Endothelial cell of umbilical vein (primary cell): ENCODE results near the gene KLHL34. TPM values are rescaled to one million over a fixed set of nuclear protein-coding genes. Genes with fewer than 3 reads are reported as not detected.

Experiments
- BruUV-seq: library from RNA; stranded (reverse); fragments of 400-500 nt; replicated peaks from 2 replicates; lab custom pipeline; 2021; lab: Mats Ljungman, UMichigan
- CTCF ChIA-PET: fragments of 300-600, 350-600 bp; sonication (Branson Sonifier 250); formaldehyde crosslinking; loops from one replicate; lab custom pipeline; 2021; ENCODE audit warnings: antibody characterized with exemption, inconsistent platforms; lab: Charles Lee
- POLR2A ChIA-PET: fragments of 300-600, 350-600 bp; sonication (Branson Sonifier 250); formaldehyde crosslinking; loops from one replicate; lab custom pipeline; 2021; ENCODE audit warnings: antibody characterized with exemption, inconsistent platforms; lab: Charles Lee
- DNase-seq: peaks from one replicate; pipeline ENCODE4 v3.0.0-alpha.2; 2011; ENCODE audit warnings: low read depth, low spot score
- FAIRE-seq: peaks from 2 replicates; lab custom pipeline; 2011; peaks lifted over from hg19 to GRCh38; lab: Jason Lieb, UNC
- H2AFZ ChIP-seq: 2 replicates; pipeline ENCODE4 v1.6.0; 2012; ENCODE audit warnings: low read depth, low read length, control low read depth, inconsistent platforms
- H3K27ac ChIP-seq: 2 replicates; pipeline ENCODE4 v1.5.1; 2011; ENCODE audit warnings: low read depth, mild to moderate bottlenecking, control low read depth, low read length, moderate library complexity; ENCODE audit not compliant: insufficient read depth
- H3K27me3 ChIP-seq, 2 experiments: 2 replicates each; pipeline versions ENCODE4 v1.6.0 to v1.6.1; 2011; ENCODE audit warnings: low read length in 2 of 2, mixed read lengths in 1 of 2; ENCODE audit not compliant: control insufficient read depth in 2 of 2, insufficient read depth in 2 of 2
- H3K36me3 ChIP-seq, 2 experiments: 2 replicates in 1 of 2; 3 replicates in 1 of 2; pipeline ENCODE4 v1.5.1; 2011; ENCODE audit warnings: low read length in 2 of 2, mild to moderate bottlenecking in 1 of 2, moderate library complexity in 1 of 2; ENCODE audit not compliant: control insufficient read depth in 2 of 2, insufficient read depth in 2 of 2; ENCODE audit errors: extremely low read depth in 1 of 2
- H3K4me1 ChIP-seq: 3 replicates; pipeline ENCODE4 v1.5.1; 2011; ENCODE audit warnings: mild to moderate bottlenecking, low read length; ENCODE audit not compliant: control insufficient read depth, insufficient read depth; ENCODE audit errors: extremely low read depth
- H3K4me2 ChIP-seq: 2 replicates; pipeline ENCODE4 v1.6.1; 2011; ENCODE audit warnings: low read length, control low read depth, mixed read lengths; ENCODE audit not compliant: insufficient read depth
- H3K4me3 ChIP-seq, 3 experiments: fragments of 200-600 bp in 1 of 3; sonication (generic), shearing (Covaris generic) in 1 of 3; replicated peaks in 1 of 3; 2 replicates each; pipeline ENCODE4 v1.5.1; 2011 to 2016; ENCODE audit warnings: control low read depth in 3 of 3, low read length in 3 of 3, mild to moderate bottlenecking in 2 of 3, inconsistent platforms in 1 of 3, low read depth in 1 of 3, moderate library complexity in 1 of 3; ENCODE audit not compliant: insufficient read depth in 1 of 3
- H3K79me2 ChIP-seq: 2 replicates; pipeline ENCODE4 v1.6.0; 2012; ENCODE audit warnings: low read length, inconsistent platforms; ENCODE audit not compliant: control insufficient read depth, insufficient read depth
- H3K9ac ChIP-seq: replicated peaks from 2 replicates; pipeline ENCODE3; 2011; ENCODE audit warnings: low read length, control low read depth; ENCODE audit not compliant: insufficient read depth; ENCODE audit errors: extremely low read depth
- H3K9me1 ChIP-seq: replicated peaks from 3 replicates; pipeline ENCODE4 v1.6.0; 2011; ENCODE audit warnings: mild to moderate bottlenecking, low read length; ENCODE audit not compliant: control insufficient read depth, insufficient read depth; ENCODE audit errors: extremely low read depth
- H3K9me3 ChIP-seq: replicated peaks from 2 replicates; pipeline ENCODE4 v1.5.1; 2012; ENCODE audit warnings: low read length, inconsistent platforms; ENCODE audit not compliant: control insufficient read depth, insufficient read depth
- H4K20me1 ChIP-seq: replicated peaks from 2 replicates; pipeline ENCODE3; 2011; ENCODE audit warnings: mild to moderate bottlenecking, low read length; ENCODE audit not compliant: control insufficient read depth, insufficient read depth; ENCODE audit errors: extremely low read depth
- EZH2 ChIP-seq: IDR thresholded peaks from 2 replicates; pipeline ENCODE4 v1.6.1; 2012; ENCODE audit warnings: borderline replicate concordance, low read depth, mild to moderate bottlenecking, moderate library complexity, low read length, inconsistent platforms; ENCODE audit not compliant: severe bottlenecking
- FOS ChIP-seq: IDR thresholded peaks from 2 replicates; pipeline ENCODE4 v1.6.1; 2011; ENCODE audit warnings: mild to moderate bottlenecking, low read length, moderate library complexity, borderline replicate concordance; ENCODE audit not compliant: insufficient read depth
- GATA2 ChIP-seq: IDR thresholded peaks from 2 replicates; pipeline ENCODE4 v1.7.0; 2011; ENCODE audit warnings: low read depth, mild to moderate bottlenecking, moderate library complexity, mixed read lengths, low read length; ENCODE audit not compliant: insufficient read length, insufficient read depth
- JUN ChIP-seq: IDR thresholded peaks from 2 replicates; pipeline ENCODE4 v1.6.1; 2011; ENCODE audit warnings: borderline replicate concordance, low read depth; ENCODE audit not compliant: insufficient read length, insufficient read depth
- MAX ChIP-seq: IDR thresholded peaks from 2 replicates; pipeline ENCODE4 v1.6.1; 2011; ENCODE audit not compliant: insufficient read depth, insufficient read length
- MYC ChIP-seq: IDR thresholded peaks from one replicate; pipeline ENCODE4 v1.6.1; 2011; ENCODE audit warnings: mild to moderate bottlenecking, low read depth, low read length
- POLR2A ChIP-seq: IDR thresholded peaks from 2 replicates; pipeline ENCODE4 v1.6.1; 2012; ENCODE audit warnings: low read depth, mild to moderate bottlenecking, control low read depth, low read length
- POLR2AphosphoS5 ChIP-seq: IDR thresholded peaks from 2 replicates; pipeline ENCODE4 v1.6.1; 2012; ENCODE audit warnings: low read depth, mild to moderate bottlenecking, control low read depth, low read length, moderate library complexity; ENCODE audit not compliant: insufficient read depth
- dilution Hi-C: fragments of 300-500 bp; cut with MboI; formaldehyde crosslinking; loops from one replicate; pipeline ENCODE4 v1.15.0; 2019; ENCODE audit warnings: low sequenced_read_pairs; ENCODE audit not compliant: extremely low pct_ligation_motif_present
- intact Hi-C: fragments of 100-400 bp; cut with micrococcal nuclease; formaldehyde crosslinking; loops from one replicate; pipeline ENCODE4 v1.10.0; 2022
- polyA plus RNA-seq, 4 experiments: library from polyadenylated mRNA; depleted of rRNA in 3 of 4; stranded (reverse) in 3 of 4; unstranded in 1 of 4; fragments of >200 nt; gene quantifications; 2 replicates each; pipeline versions ENCODE4 v1.2.1 to v1.2.3, GENCODE V29; 2011 to 2012; ENCODE audit warnings: missing spikeins in 1 of 4
- total RNA-seq: library from RNA; stranded (reverse); gene quantifications from 2 replicates; pipeline ENCODE4 v1.2.3, GENCODE V29; 2021
- TF ChIP-seq, protein P1 (sequence below), 2 donors: IDR thresholded peaks; 1 replicate in 1 of 2; 2 replicates in 1 of 2; pipeline ENCODE4 v1.5.1; 2011; ENCODE audit warnings: low read length in 2 of 2, mild to moderate bottlenecking in 2 of 2, moderate library complexity in 2 of 2, control low read depth in 1 of 2, inconsistent platforms in 1 of 2, low read depth in 1 of 2; ENCODE audit not compliant: insufficient read depth in 1 of 2; ENCODE audit errors: extremely low read depth in 1 of 2

Gene KLHL34
- total and polyA plus RNA-seq, 2 donors (not counting 3 experiments of a cell fraction or from before 2014, with no cell fraction given), result 0.09 TPM; not detected in 1

GRCh38 chrX:21645886-21646285 is 12.2 kb downstream of the KLHL34 start:
- Histone ChIP-seq H3K4me3 (no peak overlapping the region), H3K9ac (no peak overlapping the region), H3K4me1 (no peaks in the 10 kb centered on the region), H3K9me3 (no peaks in the 10 kb centered on the region), H3K9me1 (no peaks in the 10 kb centered on the region), H4K20me1 (no peaks in the 10 kb centered on the region), H3K36me3 (no peaks in the 10 kb centered on the region), H3K4me2 (no peak overlapping the region), H3K79me2 (no peaks in the 10 kb centered on the region), H3K27ac (no peak overlapping the region), H2AFZ (no peak overlapping the region), H3K27me3 (no peaks in the 10 kb centered on the region)
- TF ChIP-seq, protein P1, sequence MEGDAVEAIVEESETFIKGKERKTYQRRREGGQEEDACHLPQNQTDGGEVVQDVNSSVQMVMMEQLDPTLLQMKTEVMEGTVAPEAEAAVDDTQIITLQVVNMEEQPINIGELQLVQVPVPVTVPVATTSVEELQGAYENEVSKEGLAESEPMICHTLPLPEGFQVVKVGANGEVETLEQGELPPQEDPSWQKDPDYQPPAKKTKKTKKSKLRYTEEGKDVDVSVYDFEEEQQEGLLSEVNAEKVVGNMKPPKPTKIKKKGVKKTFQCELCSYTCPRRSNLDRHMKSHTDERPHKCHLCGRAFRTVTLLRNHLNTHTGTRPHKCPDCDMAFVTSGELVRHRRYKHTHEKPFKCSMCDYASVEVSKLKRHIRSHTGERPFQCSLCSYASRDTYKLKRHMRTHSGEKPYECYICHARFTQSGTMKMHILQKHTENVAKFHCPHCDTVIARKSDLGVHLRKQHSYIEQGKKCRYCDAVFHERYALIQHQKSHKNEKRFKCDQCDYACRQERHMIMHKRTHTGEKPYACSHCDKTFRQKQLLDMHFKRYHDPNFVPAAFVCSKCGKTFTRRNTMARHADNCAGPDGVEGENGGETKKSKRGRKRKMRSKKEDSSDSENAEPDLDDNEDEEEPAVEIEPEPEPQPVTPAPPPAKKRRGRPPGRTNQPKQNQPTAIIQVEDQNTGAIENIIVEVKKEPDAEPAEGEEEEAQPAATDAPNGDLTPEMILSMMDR (IDR thresholded peaks at IDR 0.05; ENCODE audit: extremely low read depth in 1 of 2, insufficient read depth in 1 of 2, low read depth in 1 of 2, low read length in 2 of 2), result no peak
- TF ChIP-seq JUN (no peak), MAX (no peak), POLR2AphosphoS5 (no peak)
- DNase-seq (no peak), FAIRE-seq (no peak)
- POLR2A ChIA-PET, result no interaction called here
- BruUV-seq, result no TSS peak
- dilution Hi-C loops (no loop called here), intact Hi-C loops (no loop called here)
- CTCF ChIA-PET, result no interaction called here

GRCh38 chrX:21645431-21645830 is 12.7 kb downstream of the KLHL34 start:
- TF ChIP-seq MAX (no peak), MYC (no peak), GATA2 (no peak), POLR2AphosphoS5 (no peak), EZH2 (no peak), POLR2A (no peak), JUN (no peak), FOS (no peak)
- TF ChIP-seq, protein P1 (IDR thresholded peaks at IDR 0.05; ENCODE audit: extremely low read depth in 1 of 2, insufficient read depth in 1 of 2, low read depth in 1 of 2, low read length in 2 of 2), result no peak
- ChIA-PET POLR2A (no interaction called here), CTCF (no interaction called here)
- no TSS peak for BruUV-seq
- Histone ChIP-seq H2AFZ (no peak overlapping the region), H3K4me2 (no peak overlapping the region), H3K27ac (no peak overlapping the region), H3K9me3 (no peaks in the 10 kb centered on the region), H3K9me1 (no peaks in the 10 kb centered on the region), H3K27me3 (no peaks in the 10 kb centered on the region), H3K4me1 (no peaks in the 10 kb centered on the region), H3K4me3 (no peak overlapping the region), H4K20me1 (no peaks in the 10 kb centered on the region), H3K9ac (no peak overlapping the region), H3K79me2 (no peaks in the 10 kb centered on the region), H3K36me3 (no peaks in the 10 kb centered on the region)
- dilution Hi-C loops, result no loop called here
- FAIRE-seq (peak; percentile 12), DNase-seq (no peak)
- intact Hi-C loops, result no loop called here
